Measurements from ENCODE around the gene SCGB2A2. TPM values are rescaled to one million over a fixed set of nuclear protein-coding genes. Genes with fewer than 3 reads are reported as not detected.

SCGB2A2 gene
- total RNA-seq, 2 experiments from 2014 or later: not detected

- Mint-ChIP-seq H3K9me3 (peaks cover 2% of the 10 kb centered on the region), H3K36me3 (peaks cover 2% of the 10 kb centered on the region), H3K4me1 (peaks cover 2% of the 10 kb centered on the region), H3K27me3 (peaks cover 15% of the 10 kb centered on the region), H3K4me3 (no peak overlapping the region), H3K27ac (no peak overlapping the region)
- ATAC-seq (ENCODE audit: low read depth) (no peak), DNase-seq (no peak)
- POLR2A ChIA-PET: no interaction called here
Measured at GRCh38 chr11:62264004-62264403, 6.0 kb upstream of the SCGB2A2 start.

DNA sequence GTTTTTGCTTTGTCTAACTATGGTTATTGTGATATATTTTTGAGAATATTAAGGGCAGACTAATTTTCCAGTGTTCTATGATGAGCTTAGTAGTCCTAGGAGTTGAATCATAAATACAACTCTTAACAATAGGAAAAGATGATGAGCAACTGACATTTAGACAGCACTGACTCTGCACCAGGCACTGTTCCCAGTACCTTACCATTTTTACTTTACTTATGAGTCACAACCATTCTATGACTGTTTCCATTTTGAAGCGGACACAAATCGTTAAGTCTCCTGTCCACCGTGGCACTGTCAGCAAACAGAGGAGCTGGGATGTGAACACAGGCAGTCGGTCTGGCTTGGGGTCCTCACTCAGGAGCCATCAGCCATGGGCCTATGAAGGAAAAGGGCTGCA lies 3.4 kb upstream of the SCGB2A2 start:
- H3K27me3 Mint-ChIP-seq: peaks cover 14% of the 10 kb centered on the region
- no peak overlapping the region for H3K27ac Mint-ChIP-seq
- peaks cover 2% of the 10 kb centered on the region for H3K4me1 Mint-ChIP-seq
- POLR2A ChIA-PET: no interaction called here
- no peak for ATAC-seq (ENCODE audit: low read depth)
- H3K36me3 Mint-ChIP-seq: peaks cover 2% of the 10 kb centered on the region
- H3K9me3 Mint-ChIP-seq: peaks cover 2% of the 10 kb centered on the region
- H3K4me3 Mint-ChIP-seq: no peak overlapping the region
- no peak for DNase-seq

GRCh38 chr11:62267050-62267449 lies 2.9 kb upstream of the SCGB2A2 start:
- Mint-ChIP-seq H3K9me3 (peaks cover 2% of the 10 kb centered on the region), H3K4me1 (peaks cover 2% of the 10 kb centered on the region), H3K4me3 (no peak overlapping the region), H3K27me3 (peaks cover 13% of the 10 kb centered on the region), H3K27ac (no peak overlapping the region), H3K36me3 (peaks cover 2% of the 10 kb centered on the region)
- POLR2A ChIA-PET: no interaction called here
- ATAC-seq (ENCODE audit: low read depth) (no peak), DNase-seq (no peak)

- peaks cover 2% of the 10 kb centered on the region for H3K9me3 Mint-ChIP-seq
- H3K36me3 Mint-ChIP-seq: peaks cover 2% of the 10 kb centered on the region
- peaks cover 15% of the 10 kb centered on the region for H3K27me3 Mint-ChIP-seq
- peaks cover 2% of the 10 kb centered on the region for H3K4me1 Mint-ChIP-seq
- POLR2A ChIA-PET: no interaction called here
- H3K27ac Mint-ChIP-seq: no peak overlapping the region
- ATAC-seq (ENCODE audit: low read depth) (no peak), DNase-seq (no peak)
- no peak overlapping the region for H3K4me3 Mint-ChIP-seq
Measured at GRCh38 chr11:62267576-62267975, 2.4 kb upstream of the SCGB2A2 start.

GRCh38 chr11:62273284-62273683 lies 3.3 kb downstream of the SCGB2A2 start:
- no peak for DNase-seq
- Mint-ChIP-seq H3K9me3 (no peaks in the 10 kb centered on the region), H3K36me3 (no peaks in the 10 kb centered on the region), H3K27ac (no peak overlapping the region), H3K27me3 (peaks cover 11% of the 10 kb centered on the region), H3K4me1 (no peaks in the 10 kb centered on the region), H3K4me3 (no peak overlapping the region)
- POLR2A ChIA-PET: no interaction called here
- no peak for ATAC-seq (ENCODE audit: low read depth)

DNA sequence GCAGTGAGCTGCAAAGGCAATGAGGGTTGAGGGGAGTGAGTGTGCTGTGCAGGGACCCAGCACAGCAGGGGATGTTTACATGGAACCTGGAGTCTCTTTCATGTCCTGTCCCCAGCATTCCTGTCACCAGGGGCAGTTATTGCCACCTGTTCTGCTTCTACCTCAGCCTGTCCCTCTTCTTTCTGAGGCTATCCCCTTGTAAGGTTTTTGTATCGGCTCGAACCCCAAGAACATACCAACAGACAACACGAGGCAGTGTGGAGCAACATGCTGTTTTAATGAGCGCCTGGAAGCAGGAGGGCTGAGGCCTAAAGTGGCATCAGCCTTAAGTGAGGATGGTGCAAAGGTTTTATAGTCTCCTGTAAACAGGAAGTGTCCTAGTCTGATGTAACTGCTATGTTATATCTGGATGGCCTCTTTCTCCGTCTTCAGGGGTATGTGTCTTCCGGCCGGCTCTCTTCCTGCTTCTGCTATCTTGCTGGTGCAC lies 3.9 kb downstream of the SCGB2A2 start:
- Mint-ChIP-seq H3K36me3 (no peaks in the 10 kb centered on the region), H3K9me3 (no peaks in the 10 kb centered on the region)

GRCh38 chr11:62280452-62280851 lies 10.5 kb downstream of the SCGB2A2 start:
- Mint-ChIP-seq H3K9me3 (peaks cover 3% of the 10 kb centered on the region), H3K36me3 (no peaks in the 10 kb centered on the region), H3K4me1 (no peaks in the 10 kb centered on the region), H3K27ac (no peak overlapping the region), H3K27me3 (peaks cover 9% of the 10 kb centered on the region), H3K4me3 (no peak overlapping the region)
- DNase-seq: no peak
- ATAC-seq (ENCODE audit: low read depth): no peak
- POLR2A ChIA-PET: no interaction called here

More for the DNA sequence above, 3.9 kb downstream of the SCGB2A2 start:
- no peak overlapping the region for H3K27ac Mint-ChIP-seq
- H3K4me3 Mint-ChIP-seq: no peak overlapping the region
- DNase-seq (no peak), ATAC-seq (ENCODE audit: low read depth) (no peak)
- POLR2A ChIA-PET: no interaction called here
- H3K27me3 Mint-ChIP-seq: peaks cover 11% of the 10 kb centered on the region
- no peaks in the 10 kb centered on the region for H3K4me1 Mint-ChIP-seq

- Mint-ChIP-seq H3K4me3 (no peak overlapping the region), H3K27me3 (peaks cover 12% of the 10 kb centered on the region), H3K9me3 (no peaks in the 10 kb centered on the region), H3K27ac (no peak overlapping the region), H3K36me3 (no peaks in the 10 kb centered on the region), H3K4me1 (no peaks in the 10 kb centered on the region)
- POLR2A ChIA-PET: no interaction called here
- no peak for DNase-seq
- ATAC-seq (ENCODE audit: low read depth): no peak
Measured at GRCh38 chr11:62295504-62295903, 25.5 kb downstream of the SCGB2A2 start.

- no peak within 1 kb of the TSS for H3K27ac Mint-ChIP-seq
- POLR2A ChIA-PET: no interaction called here
- DNase-seq: no peak
Measured at GRCh38 chr11:62298975-62299374, 29.0 kb downstream of the SCGB2A2 start, which contains the start of gene SCGB1D4. Gene SCGB1D4 (minus strand): TSS chr11:62299075. CDS start chr11:62299010, 65 bp downstream.

DNA sequence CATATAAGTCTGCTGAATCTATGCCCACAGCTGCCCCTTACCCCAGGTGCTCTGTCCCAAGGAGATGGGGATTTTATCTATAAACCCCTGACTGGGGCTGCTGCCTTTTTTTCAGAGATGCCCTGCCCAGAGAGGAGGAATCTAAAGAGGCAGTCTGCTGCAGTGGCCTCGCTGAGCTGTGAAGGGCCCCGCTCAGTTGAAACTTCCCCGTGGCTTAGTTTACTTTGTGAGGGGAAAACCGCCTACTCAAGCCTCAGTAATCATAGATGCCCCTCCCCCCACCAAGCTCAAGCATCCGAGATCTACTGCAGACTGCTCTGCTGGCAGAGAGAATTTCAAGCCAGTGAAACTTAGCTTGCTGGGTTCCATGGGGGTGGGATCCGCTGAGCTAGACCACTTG lies 36.3 kb downstream of the SCGB2A2 start:
- H3K9me3 Mint-ChIP-seq: no peaks in the 10 kb centered on the region
- H3K4me3 Mint-ChIP-seq: no peak overlapping the region
- POLR2A ChIA-PET: no interaction called here
- H3K36me3 Mint-ChIP-seq: no peaks in the 10 kb centered on the region
- H3K4me1 Mint-ChIP-seq: peaks cover 2% of the 10 kb centered on the region
- ATAC-seq (ENCODE audit: low read depth) (no peak), DNase-seq (no peak)
- H3K27ac Mint-ChIP-seq: no peak overlapping the region
- H3K27me3 Mint-ChIP-seq: peaks cover 17% of the 10 kb centered on the region

More at GRCh38 chr11:62298975-62299374, 29.0 kb downstream of the SCGB2A2 start, which contains the start of gene SCGB1D4:
- Mint-ChIP-seq H3K9me3 (no peaks in the 10 kb centered on the region), H3K36me3 (no peaks in the 10 kb centered on the region), H3K4me1 (no peaks in the 10 kb centered on the region), H3K4me3 (no peak within 1 kb of the TSS), H3K27me3 (peaks cover 12% of the 10 kb centered on the region)
- ATAC-seq (ENCODE audit: low read depth): no peak

DNA sequence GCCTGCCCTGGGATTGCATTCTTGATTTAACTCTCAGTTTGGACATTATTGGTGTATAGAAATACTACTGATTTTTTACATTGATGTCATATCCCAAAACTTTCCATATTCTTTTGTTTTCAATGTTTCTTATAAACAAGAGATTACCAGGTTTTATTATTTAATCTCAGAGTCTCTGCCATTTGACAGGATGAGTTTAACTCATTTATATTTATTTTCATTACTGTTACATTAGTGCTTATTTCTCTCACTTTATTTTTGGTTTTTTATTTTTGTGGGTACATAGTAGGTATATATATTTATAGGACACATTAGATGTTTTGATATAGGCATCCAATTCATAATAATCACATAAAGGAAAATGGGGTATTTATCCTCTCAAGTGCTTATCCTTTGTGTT lies 38.0 kb downstream of the SCGB2A2 start:
- no peak for DNase-seq
- Mint-ChIP-seq H3K4me1 (peaks cover 6% of the 10 kb centered on the region), H3K36me3 (no peaks in the 10 kb centered on the region), H3K27ac (no peak overlapping the region), H3K9me3 (no peaks in the 10 kb centered on the region), H3K27me3 (peaks cover 20% of the 10 kb centered on the region), H3K4me3 (no peak overlapping the region)
- POLR2A ChIA-PET: no interaction called here
- no peak for ATAC-seq (ENCODE audit: low read depth)

GRCh38 chr11:62309991-62310390 lies 40.0 kb downstream of the SCGB2A2 start:
- ATAC-seq (ENCODE audit: low read depth): no peak
- POLR2A ChIA-PET: no interaction called here
- DNase-seq: no peak
- Mint-ChIP-seq H3K36me3 (no peaks in the 10 kb centered on the region), H3K27ac (no peak overlapping the region), H3K4me1 (peaks cover 6% of the 10 kb centered on the region), H3K27me3 (peaks cover 24% of the 10 kb centered on the region), H3K4me3 (no peak overlapping the region), H3K9me3 (no peaks in the 10 kb centered on the region)

DNA sequence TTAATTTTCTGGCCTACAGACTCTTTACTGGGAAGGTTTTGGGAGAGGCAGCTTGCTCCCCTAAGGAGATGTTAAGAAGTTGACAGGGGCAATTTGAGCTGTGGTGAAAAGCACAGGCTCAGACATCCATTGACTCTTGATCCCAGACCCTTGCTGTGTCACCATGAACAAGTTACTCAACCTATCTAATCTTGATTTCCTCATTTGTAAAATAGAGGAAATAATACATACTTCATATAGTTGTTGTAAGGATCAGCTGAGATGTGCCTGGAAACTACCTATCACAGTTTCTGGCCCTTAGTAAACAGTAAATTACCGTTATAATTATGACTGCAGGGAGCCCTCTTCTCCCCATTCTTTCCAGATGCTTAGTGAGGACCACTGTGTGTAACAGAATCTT lies 45.5 kb downstream of the SCGB2A2 start:
- peaks cover 8% of the 10 kb centered on the region for H3K27me3 Mint-ChIP-seq
- DNase-seq: no peak
- no peaks in the 10 kb centered on the region for H3K36me3 Mint-ChIP-seq
- POLR2A ChIA-PET: no interaction called here
- no peak overlapping the region for H3K4me3 Mint-ChIP-seq
- H3K27ac Mint-ChIP-seq: no peak overlapping the region
- ATAC-seq (ENCODE audit: low read depth): no peak
- H3K9me3 Mint-ChIP-seq: no peaks in the 10 kb centered on the region
- H3K4me1 Mint-ChIP-seq: peaks cover 6% of the 10 kb centered on the region

DNA sequence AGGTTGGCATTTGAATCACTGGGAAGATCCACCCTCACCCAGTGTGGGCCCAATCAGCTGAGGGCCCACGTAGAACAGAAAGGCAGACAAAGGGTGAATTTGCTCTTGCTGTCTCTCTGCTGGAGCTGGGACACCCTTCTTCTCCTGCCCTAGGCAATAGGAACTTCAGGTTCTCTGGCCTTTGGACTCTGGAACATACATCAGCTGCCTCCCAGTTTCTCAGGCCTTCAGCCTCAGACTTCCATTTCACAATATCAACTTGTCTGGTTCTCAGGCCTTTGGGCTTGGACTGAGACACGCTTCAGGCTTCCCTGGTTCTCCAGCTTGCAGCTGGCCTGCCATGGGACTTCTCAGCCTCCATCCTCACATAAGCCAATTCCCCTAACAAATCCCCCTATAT lies 52.6 kb downstream of the SCGB2A2 start:
- DNase-seq (no peak), ATAC-seq (ENCODE audit: low read depth) (no peak)
- POLR2A ChIA-PET: interaction anchor here (0.8 kb wide), 1 partner anchor 9 kb away, joined by 3 read pairs; no protein-coding TSS in a partner anchor

More for the DNA sequence above, 52.6 kb downstream of the SCGB2A2 start:
- Mint-ChIP-seq H3K4me1 (peaks cover 2% of the 10 kb centered on the region), H3K9me3 (no peaks in the 10 kb centered on the region), H3K4me3 (no peak overlapping the region), H3K27ac (no peak overlapping the region), H3K27me3 (peaks cover 2% of the 10 kb centered on the region), H3K36me3 (no peaks in the 10 kb centered on the region)

Data from activated naive CD8-positive, alpha-beta T cell treated with anti-CD3 and anti-CD28 coated beads, Interleukin-2, amount 10 ng/mL, durations not matched to agents 7 days and 5 days (primary cell).